Activated CD4-positive, CD25-positive, alpha-beta regulatory T cell treated with anti-CD3 and anti-CD28 coated beads, Interleukin-2, amount 50 U/mL, for 72 hours (primary cell): ENCODE measurements around the gene AJAP1.

Source experiments
- DNase-seq: peaks from one replicate; pipeline ENCODE4 v3.0.0; 2021

The AJAP1 gene

DNA sequence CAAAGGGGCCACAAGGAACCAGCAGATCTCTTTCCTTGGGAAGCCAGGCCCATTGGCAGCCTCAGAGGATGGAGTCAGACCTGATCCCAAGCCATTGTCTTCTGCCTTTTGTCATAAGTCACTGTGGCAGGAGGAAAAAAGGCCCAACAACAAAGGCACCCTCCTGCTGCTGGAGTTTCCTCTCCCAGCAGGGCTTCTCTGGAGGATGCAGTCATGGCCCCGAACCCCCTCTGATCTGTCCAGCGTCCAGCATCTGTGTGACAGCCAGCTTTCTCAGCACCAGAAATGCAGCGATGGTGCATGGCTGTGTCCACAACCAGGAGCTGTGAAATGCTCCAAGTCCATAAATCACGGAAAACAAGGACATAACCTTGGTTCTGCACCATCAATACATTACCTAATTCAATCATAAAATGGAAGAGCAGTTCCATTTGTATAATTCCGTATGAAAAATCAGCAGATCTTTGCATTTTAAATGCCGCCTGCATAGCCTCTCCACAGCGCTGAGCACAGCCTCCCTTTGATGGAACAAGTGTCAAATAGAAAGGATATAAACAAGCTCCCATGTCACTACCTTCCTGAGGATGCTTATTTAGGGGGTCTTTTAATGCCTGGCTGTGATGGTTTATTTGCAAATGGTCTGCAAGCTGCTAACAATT lies 30.6 kb downstream of the AJAP1 start:
- DNase-seq = no peak

DNA sequence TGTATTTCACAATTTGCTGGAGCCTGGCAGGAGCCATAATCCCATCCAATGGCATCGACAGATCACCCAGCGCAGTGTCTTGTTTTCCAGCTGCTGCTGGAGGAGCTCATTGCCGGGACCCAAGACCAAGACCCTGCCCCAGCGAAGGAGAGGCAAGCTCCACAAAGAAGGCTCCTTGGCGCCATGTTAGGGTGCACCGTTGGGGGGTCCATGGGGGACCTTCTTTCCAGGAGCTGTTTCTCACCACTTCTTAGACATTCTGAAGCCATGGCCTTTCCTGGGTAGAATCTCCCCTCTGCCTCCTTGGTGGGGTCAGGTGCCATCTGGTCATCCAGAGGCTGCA lies 31.1 kb downstream of the AJAP1 start:
- DNase-seq = no peak

DNA sequence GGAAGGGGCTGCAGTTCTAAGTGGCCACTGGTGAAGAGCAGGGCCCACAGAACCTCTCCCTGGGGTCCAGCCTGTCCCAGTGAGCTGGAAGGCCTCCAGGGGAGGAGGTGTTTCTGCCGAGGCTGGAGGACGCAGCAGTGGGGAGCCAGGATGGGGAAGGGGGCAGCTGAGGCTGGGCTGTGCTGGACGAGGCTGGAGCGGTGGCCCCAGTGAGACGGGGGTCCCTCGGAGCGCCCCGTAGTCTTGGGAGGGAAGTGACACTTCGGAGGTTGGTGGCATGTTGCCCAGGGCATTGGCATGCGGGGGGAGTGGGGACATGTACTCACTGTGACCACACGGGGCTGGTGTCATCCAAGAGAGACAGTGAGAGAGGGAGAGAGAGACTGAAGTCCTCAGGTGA lies 33.5 kb downstream of the AJAP1 start:
- no peak for DNase-seq

DNA sequence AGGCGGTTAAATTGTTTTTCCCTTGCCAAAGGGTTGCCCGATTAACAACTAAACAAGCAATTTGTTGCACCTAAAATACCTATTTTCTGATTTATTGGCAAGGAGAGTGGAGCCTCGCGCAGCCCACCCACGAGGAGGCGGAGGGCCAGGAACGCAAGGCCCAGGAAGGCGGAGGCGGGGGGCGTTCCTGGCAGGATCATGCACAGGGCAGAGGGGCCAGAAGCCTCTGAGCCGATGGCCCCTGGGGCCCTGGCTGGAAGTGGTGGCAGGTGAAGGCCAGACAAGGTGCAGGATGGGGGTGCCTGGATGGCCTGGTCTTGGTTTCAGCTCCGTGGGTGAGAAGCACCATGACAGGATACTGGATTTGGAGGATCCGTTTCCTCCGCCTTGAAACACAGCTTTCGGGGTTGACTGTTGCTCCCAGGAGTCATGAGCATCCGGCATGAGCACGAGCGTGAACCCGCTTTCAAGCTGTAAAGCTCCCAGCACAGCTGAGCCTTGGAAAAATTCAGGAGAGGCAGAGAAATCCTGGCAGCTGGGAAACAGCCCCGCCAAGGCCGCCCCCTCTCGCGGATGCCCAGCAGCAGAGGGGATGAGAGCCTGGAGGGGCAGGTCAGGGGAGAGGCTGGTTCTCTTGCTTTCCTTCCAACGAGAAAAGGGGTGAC lies 35.0 kb downstream of the AJAP1 start:
- no peak for DNase-seq

DNA sequence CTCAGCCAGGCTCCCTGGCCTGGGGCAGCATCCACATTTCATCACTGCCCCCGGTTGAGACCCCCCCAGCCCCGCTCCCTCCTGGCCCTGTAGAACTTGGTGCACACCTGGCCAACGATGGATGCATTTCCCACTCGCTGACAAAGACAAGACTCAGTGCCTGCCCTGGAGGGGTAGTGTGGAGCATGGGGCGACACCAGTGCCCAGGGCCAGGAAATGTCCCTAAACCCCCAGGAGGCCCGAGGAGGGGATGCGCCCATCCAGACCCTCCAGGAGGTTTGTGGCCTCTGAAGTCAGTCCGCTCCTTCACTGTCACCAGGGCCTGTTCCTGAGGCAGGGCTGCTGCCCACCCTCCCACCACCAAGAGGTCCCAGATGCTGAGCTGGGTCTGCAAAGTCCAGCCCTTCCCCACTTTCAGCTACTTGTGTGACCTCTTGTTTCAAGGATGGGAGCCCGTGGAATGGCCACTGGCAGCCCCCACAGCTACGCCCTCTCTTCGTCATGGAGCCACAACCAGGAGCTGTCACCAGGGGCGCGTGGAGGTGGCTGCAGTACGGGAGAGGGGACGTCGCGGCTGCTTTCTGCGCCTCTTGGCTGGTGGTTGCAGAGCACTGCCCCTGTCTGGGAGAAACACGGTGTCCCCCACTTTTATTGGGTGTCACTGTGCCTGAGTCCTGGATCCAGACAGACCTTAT lies 35.7 kb downstream of the AJAP1 start:
- no peak for DNase-seq

DNA sequence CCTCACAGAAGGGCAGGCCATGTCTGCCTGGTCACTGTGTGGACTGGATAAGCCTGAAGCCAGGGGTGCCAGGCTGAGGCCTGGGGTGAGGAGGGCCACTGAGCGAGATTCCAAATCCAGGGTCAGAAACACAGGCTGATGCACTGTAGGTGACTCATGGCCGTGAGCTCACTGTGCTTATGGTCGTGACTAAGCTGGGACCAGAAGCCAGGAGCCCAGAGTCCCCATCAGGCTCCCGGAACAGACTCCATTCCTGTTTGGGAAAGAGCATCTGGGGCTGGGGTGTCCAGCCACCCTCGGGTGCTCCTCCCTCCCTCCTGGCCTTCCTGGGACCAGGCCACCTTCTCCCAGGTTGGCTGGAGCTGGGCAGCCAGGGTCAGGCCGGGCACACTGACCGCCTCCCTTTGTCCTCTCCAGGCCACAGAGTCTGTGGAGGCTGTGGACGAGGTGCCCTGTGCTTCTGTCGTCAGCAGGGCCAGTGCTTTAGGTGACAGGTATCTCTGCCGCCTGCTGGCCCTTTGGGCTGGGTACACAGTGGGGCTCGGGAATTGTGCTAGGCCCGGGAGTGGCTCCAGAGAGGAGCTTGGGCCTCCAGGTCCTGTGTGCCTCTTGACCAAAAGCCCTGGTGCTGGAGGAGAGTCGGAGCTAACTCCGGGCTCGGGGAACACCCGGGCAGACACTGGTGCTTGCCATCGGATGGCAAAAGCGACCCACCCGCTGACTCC lies 36.7 kb downstream of the AJAP1 start:
- no peak for DNase-seq

DNA sequence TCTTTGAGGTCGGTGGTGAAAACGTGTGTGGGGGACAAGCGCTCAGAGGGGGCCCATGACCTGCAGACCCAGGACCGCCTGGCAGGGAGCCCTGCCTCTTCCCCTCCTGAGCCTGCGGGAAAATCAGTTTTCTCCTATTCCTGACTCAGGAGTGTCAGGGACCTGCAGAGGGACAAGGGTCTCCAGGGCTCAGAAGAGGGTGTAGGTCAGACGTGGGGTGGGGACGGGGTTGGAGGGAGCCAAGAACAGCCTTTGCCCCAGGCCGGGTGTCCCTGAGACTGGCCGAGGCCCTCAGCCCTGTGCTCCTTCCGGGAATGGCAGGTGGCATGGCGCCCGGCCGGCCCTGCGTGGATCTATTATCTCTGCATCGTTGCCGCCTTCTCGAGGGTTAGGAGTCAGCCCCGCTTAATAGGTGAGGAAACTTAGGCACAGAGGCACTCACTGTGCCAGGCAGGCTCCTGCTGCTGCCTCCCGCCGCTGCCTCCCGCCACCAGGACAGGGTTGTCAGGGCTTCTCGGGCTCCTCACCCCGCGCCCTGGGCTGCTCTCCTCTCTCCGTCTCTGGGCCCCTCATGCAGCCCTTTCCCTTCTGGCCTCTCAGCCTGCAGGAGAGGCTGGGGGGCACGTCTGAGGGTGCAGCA lies 37.5 kb downstream of the AJAP1 start:
- no peak for DNase-seq

DNA sequence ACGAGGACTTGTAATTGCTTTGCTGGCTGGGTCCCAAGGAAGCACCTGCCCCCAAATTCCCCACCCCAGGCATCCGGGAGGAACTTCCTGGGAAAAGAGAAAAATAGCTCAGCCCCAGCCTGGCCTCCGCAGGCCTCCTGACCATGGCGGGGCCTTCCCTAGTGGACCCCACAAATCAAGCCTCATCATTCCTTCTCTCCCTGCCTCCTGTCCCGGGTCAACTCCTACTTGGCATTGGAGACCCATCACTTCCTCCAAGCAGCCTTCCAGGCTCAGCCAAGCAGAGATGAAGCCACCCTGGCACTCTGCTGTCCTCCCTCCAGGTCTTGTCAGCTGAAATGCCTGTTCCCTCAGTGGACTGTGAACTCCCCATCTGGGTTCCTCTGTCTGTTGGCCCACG lies 38.0 kb downstream of the AJAP1 start:
- DNase-seq = no peak

DNA sequence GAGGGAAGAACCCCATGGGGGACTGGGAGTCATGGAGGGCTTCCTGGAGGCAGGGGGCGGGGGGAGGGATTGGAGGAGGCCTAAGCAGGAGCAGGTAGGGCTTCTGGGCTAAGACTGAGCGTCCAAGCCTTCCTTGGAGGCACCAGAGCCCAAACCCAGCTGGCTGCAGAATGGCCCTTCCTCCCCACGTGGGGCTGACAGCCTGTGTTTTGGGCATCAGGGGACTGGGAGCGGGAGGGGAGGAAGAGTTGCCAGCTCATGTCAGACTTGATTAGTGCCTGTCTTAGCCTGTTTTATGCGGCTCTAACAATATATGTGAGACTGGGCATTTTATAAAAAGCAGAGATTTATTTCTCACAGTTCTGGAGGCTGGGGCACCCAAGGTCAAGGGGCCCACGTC lies 38.9 kb downstream of the AJAP1 start:
- DNase-seq = no peak

DNA sequence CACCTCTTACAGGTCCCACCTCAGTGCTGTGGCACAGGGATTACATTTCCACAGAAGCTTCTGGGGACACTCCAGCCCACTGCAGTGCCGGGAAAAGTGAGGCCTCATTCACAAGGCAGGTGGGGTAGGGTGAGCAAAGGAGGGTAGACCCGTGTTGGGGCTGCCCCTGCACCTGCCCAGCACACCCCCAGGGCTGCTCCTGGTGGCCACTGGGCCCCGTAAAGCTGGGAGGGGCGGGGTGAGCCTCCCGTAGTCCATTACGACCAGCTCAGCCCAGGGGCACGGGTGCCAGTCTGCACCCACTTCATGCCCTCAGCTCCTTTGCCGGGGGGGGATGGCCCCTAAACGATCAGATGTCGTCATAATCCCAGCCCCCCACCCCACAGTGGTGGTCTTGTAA lies 39.5 kb downstream of the AJAP1 start:
- DNase-seq = no peak

DNA sequence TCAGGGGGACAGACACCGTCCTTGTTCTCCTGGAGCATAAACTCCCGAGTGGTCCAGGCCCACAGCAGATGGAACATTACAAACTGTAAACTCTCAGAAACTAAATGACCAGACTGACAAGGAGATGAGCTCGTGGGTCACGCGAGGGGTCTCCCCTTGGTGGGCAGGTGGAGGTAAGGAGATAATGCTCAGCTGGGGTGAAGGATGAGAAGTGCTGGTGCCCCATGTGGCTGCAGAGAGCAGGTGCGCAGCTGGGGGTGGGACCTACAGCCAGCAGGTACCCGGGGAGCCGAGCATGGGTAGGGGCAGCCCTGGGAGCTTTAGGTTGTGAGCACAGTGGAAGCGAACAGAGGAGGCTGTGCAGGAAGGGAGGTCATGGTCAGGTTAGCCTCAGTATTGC lies 40.1 kb downstream of the AJAP1 start:
- no peak for DNase-seq

DNA sequence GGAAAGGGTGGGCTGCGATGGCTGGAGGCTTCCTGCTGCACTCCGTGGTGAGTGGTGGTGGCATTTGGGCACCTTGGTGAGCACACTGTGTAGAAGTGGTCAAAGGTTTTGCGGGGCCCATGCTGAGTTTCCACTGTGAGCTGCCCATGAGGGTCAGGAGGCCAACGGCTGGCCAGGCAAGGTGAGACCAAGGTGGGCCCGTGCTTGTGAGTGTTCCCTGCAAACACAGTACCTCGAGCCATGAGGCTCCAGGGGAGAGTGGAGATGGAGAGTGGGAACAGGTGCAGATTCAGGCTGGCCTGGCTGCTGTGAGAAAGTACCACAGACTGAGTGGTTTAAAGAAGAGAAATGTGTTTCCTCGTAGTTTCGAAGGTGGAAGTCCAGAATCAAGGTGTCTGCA lies 40.8 kb downstream of the AJAP1 start:
- DNase-seq = no peak

DNA sequence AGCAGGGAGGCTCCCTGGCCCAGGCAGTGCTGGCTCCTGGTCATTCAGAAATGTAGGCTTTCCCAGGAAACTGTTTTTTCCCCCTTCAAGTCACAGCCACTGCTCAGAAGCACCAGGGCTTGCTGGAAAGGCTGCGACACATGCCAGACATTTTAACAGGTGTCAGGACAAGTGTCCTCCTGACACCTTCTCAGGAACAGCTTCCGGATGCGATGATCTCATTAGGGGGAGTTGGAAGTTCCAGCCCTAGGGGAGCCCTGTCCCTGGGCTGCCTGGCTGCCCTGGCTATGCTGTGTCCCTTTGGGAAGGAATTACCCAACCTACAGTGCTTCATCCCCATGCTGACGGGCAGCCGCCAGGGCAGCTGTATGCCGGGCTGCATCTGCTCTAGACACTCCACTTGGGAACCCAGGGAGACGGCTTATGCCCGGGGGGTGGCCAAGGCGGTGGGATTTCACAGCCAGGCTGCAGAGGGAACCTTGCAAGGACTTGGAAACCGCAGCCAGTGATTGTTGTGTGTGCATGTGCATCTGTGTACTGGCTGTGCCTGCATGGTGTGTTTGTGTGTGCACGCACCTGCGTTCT lies 41.8 kb downstream of the AJAP1 start:
- no peak for DNase-seq

DNA sequence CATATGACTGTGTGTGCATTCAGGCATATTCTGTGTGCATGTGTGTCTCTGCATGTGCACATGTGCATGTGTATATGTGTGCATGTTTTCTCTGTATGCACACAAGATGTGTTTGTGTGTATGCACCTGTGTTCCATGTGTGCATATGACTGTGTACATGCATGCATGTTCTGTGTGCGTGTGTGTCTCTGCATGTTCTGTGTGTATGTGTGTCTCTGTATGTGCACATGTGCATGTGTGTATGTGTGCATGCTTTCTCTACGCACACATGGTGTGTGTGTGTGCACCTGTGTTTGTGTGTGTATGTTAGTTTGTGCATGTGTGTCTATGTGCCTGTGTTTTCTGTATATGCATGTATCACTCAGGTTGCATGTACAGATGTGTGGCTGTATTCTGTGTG lies 42.3 kb downstream of the AJAP1 start:
- no peak for DNase-seq

DNA sequence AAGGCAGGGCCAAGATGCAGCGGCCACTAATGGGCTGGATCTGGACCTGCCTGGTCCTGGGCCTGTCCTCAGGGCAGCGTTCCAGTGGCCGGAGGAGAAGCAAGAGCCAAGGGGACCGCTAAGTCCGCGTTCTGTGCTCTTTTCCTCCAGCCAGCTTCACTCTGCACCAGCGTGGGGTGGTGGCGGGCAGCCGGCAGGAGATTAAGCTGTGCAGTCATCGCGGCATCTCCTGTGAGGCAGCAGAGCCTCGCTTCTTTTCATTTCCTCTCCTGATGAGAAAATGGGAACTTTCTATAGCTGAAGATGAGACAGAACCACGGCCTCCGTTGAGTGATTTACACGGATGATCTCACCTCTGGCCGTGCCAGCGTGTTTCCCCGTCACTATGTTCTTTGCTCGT lies 43.4 kb downstream of the AJAP1 start:
- no peak for DNase-seq

DNA sequence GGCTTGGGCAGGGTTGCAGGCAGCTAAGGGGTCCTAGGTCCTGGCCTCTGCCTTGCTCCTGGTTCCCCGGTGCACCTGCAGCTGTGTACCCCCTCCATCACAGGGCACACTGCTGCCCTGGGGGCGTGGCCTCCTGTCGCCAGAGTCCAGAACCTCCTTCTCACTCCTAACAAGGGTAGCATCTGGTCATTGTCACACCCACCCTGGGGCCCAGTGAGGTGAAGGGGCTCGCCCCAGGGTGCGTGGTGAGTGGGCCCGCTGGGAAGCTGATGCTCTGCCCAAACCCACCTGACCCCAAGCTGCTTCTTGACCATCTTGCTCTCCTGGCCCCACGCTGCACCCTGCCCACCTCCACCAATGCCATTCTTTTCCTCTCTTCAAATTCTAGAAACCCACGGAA lies 44.5 kb downstream of the AJAP1 start:
- no peak for DNase-seq

DNA sequence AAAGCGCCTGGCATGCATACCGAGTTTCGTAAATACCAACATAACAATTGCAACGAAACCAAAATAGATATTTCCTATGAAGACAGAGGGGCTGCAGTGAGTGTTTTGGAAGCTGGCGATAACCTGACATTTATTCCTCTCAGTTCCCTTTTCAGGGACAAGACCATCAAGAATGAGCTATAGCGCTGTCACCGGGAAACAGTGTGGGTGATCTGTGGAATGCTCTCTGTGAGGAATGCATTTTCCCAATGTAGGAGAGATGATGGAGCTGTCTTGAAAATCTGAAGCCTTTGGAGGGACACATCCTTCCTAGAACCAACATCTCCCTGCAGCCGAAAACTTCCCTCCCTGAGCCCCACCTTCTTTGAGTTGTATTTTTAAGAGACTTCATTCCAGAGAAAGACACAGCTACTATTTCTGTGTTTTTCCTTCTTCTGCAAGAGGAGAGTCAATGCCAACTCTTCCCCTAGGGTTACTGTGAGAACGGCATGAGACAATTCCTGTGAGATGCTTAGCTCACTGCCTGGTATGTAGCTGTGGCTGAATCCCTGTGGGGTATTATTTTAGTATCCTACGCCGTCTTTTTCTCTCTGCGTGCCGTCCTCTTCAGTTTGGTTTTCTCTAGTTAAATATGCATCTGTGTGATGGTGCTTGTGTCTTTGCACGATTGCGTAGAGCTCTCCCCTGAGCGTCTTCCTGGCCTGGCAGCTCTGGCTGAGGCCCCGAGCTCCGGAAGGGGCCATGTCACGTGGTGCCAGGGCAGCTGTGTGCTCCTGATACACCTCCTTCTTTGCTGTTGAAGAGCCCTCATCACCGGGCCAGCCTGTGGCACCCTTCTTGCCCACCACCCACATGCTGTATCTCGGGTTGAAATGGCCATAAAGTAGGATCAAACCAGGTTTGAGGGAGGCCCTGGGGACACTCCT lies 45.2 kb downstream of the AJAP1 start:
- no peak for DNase-seq

DNA sequence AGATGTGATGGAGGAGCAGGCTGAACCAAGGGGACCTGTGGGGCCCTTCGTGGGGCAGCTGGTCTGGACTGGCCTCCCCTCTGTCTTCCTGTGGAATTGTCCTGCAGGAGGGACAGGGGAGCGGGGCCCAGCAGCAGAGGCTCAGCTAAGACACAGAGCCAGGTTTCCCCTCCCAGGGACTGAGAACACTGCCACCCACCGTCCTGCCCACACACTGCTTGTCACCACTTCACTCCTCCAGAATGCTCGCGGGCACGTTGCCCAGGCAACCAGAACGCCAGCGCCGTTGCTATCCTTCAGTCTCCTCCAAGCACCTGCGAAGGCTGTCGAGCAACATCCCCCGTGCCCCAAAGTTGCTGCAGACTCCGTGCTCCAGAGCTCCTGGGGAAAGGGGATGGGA lies 46.4 kb downstream of the AJAP1 start:
- DNase-seq = no peak

DNA sequence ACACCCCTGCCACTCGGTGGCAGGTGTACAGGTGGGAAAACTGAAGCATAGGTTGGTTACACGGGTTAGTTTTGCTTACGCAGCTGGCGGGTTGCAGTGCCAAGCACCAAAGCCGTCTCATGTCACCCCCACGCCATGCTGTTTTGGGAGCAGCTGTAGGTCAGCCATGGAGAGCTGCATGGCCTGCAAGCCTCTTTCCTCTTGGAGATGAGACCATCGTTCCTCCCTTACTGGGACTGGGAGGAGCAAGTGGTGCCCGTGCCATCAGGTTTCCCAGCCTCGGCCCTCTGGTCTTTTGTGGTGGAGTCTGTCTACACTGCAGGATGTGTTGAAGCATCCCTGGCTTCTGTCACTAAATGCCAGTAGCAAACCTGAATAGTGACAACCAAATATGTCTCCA lies 46.9 kb downstream of the AJAP1 start:
- no peak for DNase-seq

DNA sequence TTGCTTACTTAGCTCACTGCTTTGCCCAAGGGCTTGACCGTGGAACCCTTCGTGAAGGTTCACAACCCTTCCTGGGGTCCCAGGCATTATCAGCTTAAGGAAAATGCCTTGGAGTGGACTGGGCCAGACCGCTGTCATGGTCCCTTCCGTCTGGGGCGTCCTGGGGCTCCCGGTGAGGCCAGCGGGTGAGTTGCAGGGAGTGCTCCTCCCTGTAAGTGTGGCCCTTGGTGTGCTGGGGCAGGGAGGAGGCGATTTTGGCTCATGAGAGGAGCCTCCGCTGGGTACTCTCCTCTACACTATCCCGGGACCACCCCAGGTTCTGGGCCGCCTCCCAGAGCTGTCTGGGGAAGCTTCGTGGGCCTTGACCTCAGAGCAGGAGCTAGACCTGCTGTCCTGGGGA lies 48.1 kb downstream of the AJAP1 start:
- DNase-seq = no peak

DNA sequence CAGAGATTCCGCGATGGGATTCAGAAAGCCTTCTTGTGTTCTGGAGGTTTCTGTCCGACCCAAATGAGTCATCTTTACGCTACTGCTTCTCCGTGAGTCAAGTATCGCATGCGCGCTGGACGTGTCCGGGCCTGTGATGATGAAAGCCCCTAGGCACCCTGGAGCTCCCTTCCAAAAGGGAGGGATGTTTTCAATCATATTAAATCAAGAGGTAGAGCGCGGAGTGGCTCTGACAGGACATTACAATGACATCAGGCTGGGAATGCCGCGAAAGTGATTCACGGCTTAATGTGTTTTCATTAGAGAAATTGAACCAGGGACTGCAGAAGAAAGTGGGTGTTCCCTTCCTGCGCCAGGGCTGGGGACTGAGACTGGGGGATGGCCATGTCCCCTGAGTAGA lies 48.5 kb downstream of the AJAP1 start:
- DNase-seq = no peak

DNA sequence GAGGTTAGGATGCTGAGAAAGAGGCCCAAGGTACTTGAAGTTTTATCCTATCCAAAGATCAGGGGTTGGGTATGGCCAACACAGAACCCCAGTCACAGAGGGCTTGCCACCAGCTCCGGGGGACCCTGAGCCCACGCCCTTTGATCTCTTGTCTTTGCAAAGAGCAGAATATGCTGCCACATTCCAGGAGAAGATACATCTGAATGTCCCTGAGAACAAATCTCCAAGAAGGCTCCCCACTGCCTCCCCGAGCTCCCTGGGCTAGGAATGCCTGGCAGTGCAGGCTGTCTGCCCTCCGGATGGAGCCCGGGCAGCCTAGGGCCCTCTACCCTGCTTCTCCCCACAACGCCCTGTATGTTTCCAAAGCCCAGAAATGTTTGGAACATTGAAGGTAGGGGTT lies 49.2 kb downstream of the AJAP1 start:
- no peak for DNase-seq
